ENCODE results near the gene CALR.

The CALR gene

GRCh38 chr19:12983542-12984142 is 45.2 kb downstream of the CALR start:
- DNase-seq, result peak; percentile 93

- DNase-seq, result no peak
These were observed 45.8 kb downstream of the CALR start for GRCh38 chr19:12984143-12984627.

DNA sequence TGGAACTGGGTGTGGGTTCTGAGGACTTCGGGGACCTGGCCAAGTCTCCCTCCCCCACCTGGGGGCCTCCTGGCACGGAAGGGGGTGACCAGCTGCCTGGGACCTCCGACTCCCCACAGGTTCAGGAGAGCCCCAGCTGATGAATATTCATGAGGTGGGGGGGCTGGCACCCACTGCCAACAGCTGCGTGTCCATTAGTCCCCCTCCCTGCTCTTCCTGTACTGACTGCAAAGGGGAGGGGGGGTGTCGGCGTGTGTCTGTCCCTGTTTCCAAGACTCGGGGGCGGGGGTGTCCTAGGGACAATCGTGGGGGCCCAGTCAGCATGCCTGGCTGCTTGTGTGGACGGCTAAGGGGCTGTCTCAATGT is 46.3 kb downstream of the CALR start:
- no peak for DNase-seq

- DNase-seq, result peak; percentile 69
These were observed 46.8 kb downstream of the CALR start for GRCh38 chr19:12985049-12985776.

DNA sequence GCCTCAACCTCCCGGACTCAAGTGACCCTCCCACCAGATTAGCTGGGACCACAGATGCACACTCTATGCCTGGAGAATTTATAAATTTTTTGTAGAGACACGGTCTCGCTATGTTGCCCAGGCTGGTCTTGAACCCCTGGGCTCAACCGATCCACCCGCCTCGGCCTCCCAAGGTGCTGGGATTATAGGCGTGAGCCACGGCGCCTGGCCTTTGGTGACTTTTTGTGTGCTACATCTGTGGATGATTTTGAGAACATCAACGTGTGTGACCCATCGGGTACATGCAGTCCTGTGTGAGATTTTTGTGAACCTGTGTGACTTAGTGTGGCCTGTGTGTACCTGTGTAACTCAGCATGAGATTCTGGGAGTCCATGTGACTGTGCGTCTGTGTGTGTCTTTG is 48.3 kb downstream of the CALR start:
- DNase-seq, result no peak

- no peak for DNase-seq
These were observed 48.8 kb downstream of the CALR start for GRCh38 chr19:12987190-12987589.

DNA sequence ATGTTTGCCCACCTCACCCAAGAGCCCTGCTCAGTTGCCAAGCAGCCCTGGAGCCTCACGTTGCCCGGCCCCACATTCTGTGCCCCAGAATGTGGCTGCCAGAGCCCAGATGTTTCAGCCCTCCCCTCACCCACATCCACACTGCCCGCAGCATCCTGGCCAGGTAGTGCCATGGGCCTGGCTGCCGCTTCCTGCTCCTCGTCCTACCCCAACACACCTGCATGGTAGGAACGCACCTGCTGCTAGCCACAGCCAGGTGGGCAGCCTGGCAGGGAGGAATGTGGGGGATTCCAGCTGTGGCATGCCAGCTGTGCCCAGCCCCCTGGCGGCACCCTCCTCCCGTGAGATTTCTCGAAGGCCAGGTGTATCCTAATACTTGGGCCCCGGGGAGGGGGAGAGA is 49.4 kb downstream of the CALR start:
- no peak for DNase-seq

DNA sequence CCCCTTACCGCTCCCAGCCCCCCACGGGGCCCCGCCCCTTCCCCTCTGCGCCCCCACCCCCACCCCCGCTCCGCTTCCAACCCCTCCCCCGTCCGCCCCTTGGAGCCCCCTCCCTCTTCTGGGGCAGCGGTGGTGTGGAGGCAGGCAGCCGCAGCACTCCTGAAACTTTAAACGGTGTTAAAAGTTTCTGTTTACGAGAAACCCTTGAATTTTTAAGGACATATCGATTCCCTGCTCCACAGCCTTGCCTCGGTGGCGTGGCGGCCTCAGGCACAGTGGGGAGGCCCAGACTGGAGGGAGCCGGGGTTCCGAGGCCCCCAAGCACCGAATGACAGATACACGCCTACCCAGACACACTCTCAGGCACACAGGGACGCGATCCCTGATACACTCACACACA is 52.0 kb downstream of the CALR start:
- no peak for DNase-seq

DNA sequence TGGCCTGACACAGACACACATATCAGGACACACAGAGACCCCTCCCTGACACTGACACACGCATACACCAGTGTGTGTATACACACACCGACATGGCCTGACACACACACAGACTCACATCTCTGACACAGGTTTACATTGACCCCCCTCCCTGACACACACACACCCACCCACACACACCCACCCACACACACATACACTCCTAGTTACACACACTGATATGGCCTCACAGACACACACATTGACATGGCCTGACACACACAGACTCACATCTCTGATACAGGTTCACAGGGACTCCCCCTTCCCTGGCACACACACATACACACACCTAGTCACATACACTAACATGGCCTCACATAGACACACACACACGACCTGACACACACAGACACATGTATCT is 52.4 kb downstream of the CALR start:
- no peak for DNase-seq

DNA sequence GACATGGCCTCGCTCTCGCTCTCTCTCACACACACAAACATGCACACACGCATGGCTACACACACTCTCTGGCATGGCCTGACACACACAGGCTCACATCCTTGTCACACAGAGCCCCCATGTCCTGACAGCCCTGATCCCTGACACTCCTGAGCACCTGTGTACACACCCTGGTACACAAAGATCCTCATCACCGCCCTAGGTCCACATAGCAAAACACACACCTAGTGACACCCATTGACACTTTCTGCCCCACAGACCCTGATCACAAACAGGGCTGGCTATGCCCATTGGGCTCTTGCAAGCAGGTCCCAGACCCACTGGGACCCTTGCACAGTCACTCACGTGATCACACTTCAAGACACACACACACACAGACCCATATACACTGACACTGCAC is 52.9 kb downstream of the CALR start:
- no peak for DNase-seq

GRCh38 chr19:12992729-12993128 is 54.3 kb downstream of the CALR start:
- DNase-seq, result no peak

- DNase-seq, result no peak
These were observed 55.2 kb downstream of the CALR start for GRCh38 chr19:12993562-12993961.

All from right forelimb (tissue), 1 donor.